OCI-LY7 (cell line): ENCODE measurements around the gene ARHGAP21.
"Not testable (repeated sequence)": the region's sequence is repeated elsewhere in the genome, so short reads cannot be mapped to it uniquely, and the experiment has no call there.

ENCODE experiments used
- CTCF ChIP-seq: fragments of 200-600 bp; sonication (generic); conservative IDR thresholded peaks from 2 replicates; pipeline ENCODE4 v1.5.1; 2014; ENCODE audit warnings: mild to moderate bottlenecking, antibody characterized with exemption, low read length, moderate library complexity, mixed read lengths
- EZH2phosphoT487 ChIP-seq: fragments of 200-600 bp; sonication (generic); IDR thresholded peaks from 2 replicates; pipeline ENCODE4 v1.6.1; 2018; ENCODE audit warnings: low read depth, borderline replicate concordance, mild to moderate bottlenecking, mixed run types, antibody characterized with exemption, low read length, moderate library complexity, mixed read lengths

GRCh38 chr10:24619994-24620310, 103.7 kb downstream of the ARHGAP21 start:
- TF ChIP-seq CTCF, EZH2phosphoT487: not testable (repeated sequence)
